ENCODE measurements around the gene CYTH4. TPM values are rescaled to one million over a fixed set of nuclear protein-coding genes. Genes with fewer than 3 reads are reported as not detected.

Gene CYTH4
- total RNA-seq, 1 experiment from 2014 or later, result 3.8 TPM

- no peaks in the 10 kb centered on the region for H3K9me2 ChIP-seq (ENCODE audit: insufficient read depth)
- H3K4me3 ChIP-seq (replicated peaks in 1 of 2; ENCODE audit: low read depth in 1 of 2, low read length in 2 of 2), result no peak overlapping the region
- H3K9me3 ChIP-seq (ENCODE audit: control insufficient read depth in 1 of 2, insufficient read depth in 1 of 2, low read depth in 1 of 2, low read length in 2 of 2), result no peaks in the 10 kb centered on the region
- ChIA-PET POLR2A (no interaction called here), RAD21 (ENCODE audit: low non-redundant PET in 1 of 2, low total read pairs in 2 of 2, uncharacterized antibody in 2 of 2, unreplicated experiment in 2 of 2) (no interaction called here), CTCF (no interaction called here)
- H3K4me2 ChIP-seq (ENCODE audit: low read length), result no peak overlapping the region
- TF ChIP-seq TCF7L2 (IDR thresholded peaks at IDR 0.05; ENCODE audit: borderline replicate concordance, extremely low read depth, insufficient read depth, insufficient read length), result no peak
- no peak for TF ChIP-seq REST (IDR thresholded peaks at IDR 0.05; ENCODE audit: low read depth)
- no peak for TF ChIP-seq RAD21 (IDR thresholded peaks at IDR 0.05; ENCODE audit: low read depth)
- no peak for TF ChIP-seq CBX3 (IDR thresholded peaks at IDR 0.05; ENCODE audit: low read depth)
- TF ChIP-seq POLR2A (IDR thresholded peaks at IDR 0.05; ENCODE audit: borderline replicate concordance, extremely low read depth, insufficient read depth, insufficient read length), result no peak
- TF ChIP-seq CTCF (IDR thresholded peaks at IDR 0.05 in 2 of 3, conservative IDR thresholded peaks at IDR 0.05 in 1 of 3; ENCODE audit: borderline replicate concordance in 1 of 3, insufficient read depth in 1 of 3, low read depth in 2 of 3, low read length in 2 of 3), result no peak
- TF ChIP-seq CEBPB (IDR thresholded peaks at IDR 0.05; ENCODE audit: low read depth), result no peak
- no peak for TF ChIP-seq SRF (IDR thresholded peaks at IDR 0.05; ENCODE audit: low read depth)
- TF ChIP-seq YY1 (IDR thresholded peaks at IDR 0.05; ENCODE audit: extremely low read depth, insufficient replicate concordance, low read depth, low read length), result no peak
- no peak for TF ChIP-seq EZH2 (IDR thresholded peaks at IDR 0.05)
- TF ChIP-seq ZNF274 (IDR thresholded peaks at IDR 0.05; ENCODE audit: low read depth, low read length), result no peak
- no peak for TF ChIP-seq EGR1 (IDR thresholded peaks at IDR 0.05; ENCODE audit: low read depth)
- no peak for TF ChIP-seq ZBTB33 (IDR thresholded peaks at IDR 0.05; ENCODE audit: extremely low read depth, insufficient replicate concordance, low read length)
- H3K27me3 ChIP-seq (ENCODE audit: insufficient read depth, low read length), result no peaks in the 10 kb centered on the region
- DNase-seq (ENCODE audit: low read depth, low spot score) (no peak), ATAC-seq (no peak)
- no peak overlapping the region for H2AFZ ChIP-seq (ENCODE audit: low read depth, low read length, poor library complexity, severe bottlenecking)
- H3K4me1 ChIP-seq (ENCODE audit: control insufficient read depth in 1 of 2, insufficient read depth in 2 of 2, low read length in 2 of 2), result peaks cover 0 to 24% of the 10 kb centered on the region in 2 experiments; a peak in 2 of 4 replicates
- intact Hi-C loops (cut with micrococcal nuclease), result no loop called here
- no peaks in the 10 kb centered on the region for H3K36me3 ChIP-seq (ENCODE audit: control insufficient read depth in 1 of 2, insufficient read depth in 2 of 2, low read length in 2 of 2)
- no peak overlapping the region for H3K9ac ChIP-seq (ENCODE audit: low read length)
- no peaks in the 10 kb centered on the region for H4K20me1 ChIP-seq (ENCODE audit: insufficient read depth)
- no TSS peak for BruUV-seq (replicated peaks)
- H3K79me2 ChIP-seq (ENCODE audit: insufficient read depth, low read length), result no peaks in the 10 kb centered on the region
- H3K27ac ChIP-seq (ENCODE audit: low read depth, low read length), result no peak overlapping the region
These were observed 81.1 kb downstream of the CYTH4 start for GRCh38 chr22:37363261-37363992.

All from HCT116 (cell line).